Stimulated activated CD4-positive, alpha-beta T cell treated with anti-CD3 and anti-CD28 coated beads, Interleukin-4, amount 100 ng/mL, for 24 hours (primary cell): ENCODE results near the gene COX6B1.
"Not testable (repeated sequence)": the region's sequence is repeated elsewhere in the genome, so short reads cannot be mapped to it uniquely, and the experiment has no call there.

Source experiments
- DNase-seq: peaks from one replicate; pipeline ENCODE4 v3.0.0-alpha.2; 2020

The COX6B1 gene

GRCh38 chr19:35669566-35669965 lies 21.4 kb downstream of the COX6B1 start:
- DNase-seq: no peak

- DNase-seq: no peak
Measured at GRCh38 chr19:35669974-35670373, 21.9 kb downstream of the COX6B1 start.

- DNase-seq: no peak
Measured at GRCh38 chr19:35670686-35671085, 22.6 kb downstream of the COX6B1 start.

- DNase-seq: no peak
Measured at GRCh38 chr19:35671818-35672217, 23.7 kb downstream of the COX6B1 start.

- peak; percentile 57 for DNase-seq
Measured at GRCh38 chr19:35673121-35673804, 25.1 kb downstream of the COX6B1 start.

GRCh38 chr19:35675589-35676140 lies 27.5 kb downstream of the COX6B1 start:
- DNase-seq: no peak

- DNase-seq: no peak
Measured at GRCh38 chr19:35689836-35690235, 41.7 kb downstream of the COX6B1 start.

- not testable (repeated sequence) for DNase-seq
Measured at GRCh38 chr19:35691106-35691505, 43.0 kb downstream of the COX6B1 start.

GRCh38 chr19:35692010-35692409 lies 43.9 kb downstream of the COX6B1 start:
- no peak for DNase-seq

- no peak for DNase-seq
Measured at GRCh38 chr19:35693422-35693821, 45.3 kb downstream of the COX6B1 start.

GRCh38 chr19:35693835-35694599 lies 45.9 kb downstream of the COX6B1 start:
- DNase-seq: peak; percentile 93

- no peak for DNase-seq
Measured at GRCh38 chr19:35695895-35696422, 47.8 kb downstream of the COX6B1 start.

GRCh38 chr19:35696835-35697234 lies 48.7 kb downstream of the COX6B1 start:
- no peak for DNase-seq

GRCh38 chr19:35702223-35703012 lies 54.3 kb downstream of the COX6B1 start:
- peak; percentile 96 for DNase-seq

GRCh38 chr19:35703343-35703742 lies 55.2 kb downstream of the COX6B1 start:
- no peak for DNase-seq

GRCh38 chr19:35704218-35704617 lies 56.1 kb downstream of the COX6B1 start, which contains the start of gene ZBTB32:
ZBTB32 (plus strand) TSS chr19:35704558; CDS start chr19:35714627, 10,069 bp downstream.
- DNase-seq: no peak
